ENCODE data around the gene THOC1. TPM values are rescaled to one million over a fixed set of nuclear protein-coding genes. Genes with fewer than 3 reads are reported as not detected.

The THOC1 gene
- total and polyA plus RNA-seq, 2 of the 8 experiments (the other 6 are each of a cell fraction or from before 2014, with no cell fraction given) = 19.1 to 66.4 TPM

DNA sequence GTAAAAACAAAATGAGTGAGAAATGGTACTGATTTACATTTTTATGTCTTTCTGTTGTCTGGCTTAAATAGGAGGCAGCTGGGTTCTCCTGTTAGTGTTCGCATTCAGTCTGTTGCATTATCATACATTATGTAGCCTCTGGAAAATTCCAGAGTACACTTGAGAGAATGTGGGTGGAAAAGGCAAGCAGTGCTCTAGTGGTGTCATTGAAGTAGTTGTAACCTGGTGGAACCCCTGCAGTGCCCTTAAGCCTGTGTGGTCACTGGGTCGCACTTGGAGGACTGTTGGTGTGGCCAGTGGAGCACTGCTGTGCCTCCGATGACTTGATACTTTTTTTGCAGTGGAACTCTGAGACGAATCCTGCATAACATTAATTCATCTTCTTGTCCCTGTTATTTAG is 57.1 kb downstream of the THOC1 start:
- Histone ChIP-seq H4K91ac (replicated peaks; ENCODE audit: insufficient read length, low read length) (no peak overlapping the region), H4K8ac (ENCODE audit: extremely low read depth, insufficient read depth, low read length) (no peak overlapping the region), H2BK20ac (ENCODE audit: low read length) (no peak overlapping the region), H4K5ac (ENCODE audit: insufficient read length, low read depth, low read length) (no peak overlapping the region), H3K14ac (ENCODE audit: insufficient read length) (no peak overlapping the region), H3K9me3 (ENCODE audit: insufficient read depth in 2 of 2, low read depth in 1 of 2, low read length in 1 of 2) (no peaks in the 10 kb centered on the region), H4K20me1 (replicated peaks in 1 of 2; ENCODE audit: control insufficient read depth in 1 of 2, insufficient read depth in 2 of 2, low read length in 2 of 2) (peaks cover 0 to 3% of the 10 kb centered on the region in 2 experiments), H3K79me1 (ENCODE audit: low read depth, low read length) (no peaks in the 10 kb centered on the region), H2AK5ac (ENCODE audit: low read depth, low read length) (no peak overlapping the region), H3K23ac (ENCODE audit: insufficient read length) (no peak overlapping the region), H3K9ac (replicated peaks in 1 of 4; ENCODE audit: extremely low read depth in 1 of 4, low read depth in 3 of 4, low read length in 3 of 4) (no peak overlapping the region), H2BK12ac (ENCODE audit: low read depth, low read length) (no peak overlapping the region), H3K4me1 (replicated peaks in 1 of 4; ENCODE audit: control insufficient read depth in 3 of 4, insufficient read depth in 4 of 4, low read length in 3 of 4) (peaks cover 0 to 3% (median 0%) of the 10 kb centered on the region in 4 experiments; a peak in 1 of 7 replicates), H2BK5ac (ENCODE audit: low read depth, low read length) (no peak overlapping the region), H2AFZ (ENCODE audit: low read length) (no peak overlapping the region), H3K79me2 (ENCODE audit: control insufficient read depth in 1 of 2, insufficient read depth in 2 of 2, low read length in 2 of 2) (no peaks in the 10 kb centered on the region; a peak in 1 of 4 replicates), H3K36me3 (ENCODE audit: control insufficient read depth in 2 of 4, insufficient read depth in 4 of 4, low read length in 3 of 4) (peaks cover 5 to 50% (median 38%) of the 10 kb centered on the region in 4 experiments; a peak in 7 of 8 replicates), H2BK120ac (replicated peaks; ENCODE audit: low read depth, low read length) (no peak overlapping the region), H2BK15ac (ENCODE audit: low read length) (no peak overlapping the region), H3K18ac (ENCODE audit: extremely low read depth, low read length) (no peak overlapping the region), H3K4ac (replicated peaks; ENCODE audit: insufficient read length, low read depth, low read length) (no peak overlapping the region), H3K56ac (replicated peaks; ENCODE audit: insufficient read length, low read depth, low read length) (no peak overlapping the region), H3K27ac (ENCODE audit: low read depth, low read length) (no peak overlapping the region), H3K27me3 (replicated peaks in 1 of 4; ENCODE audit: control insufficient read depth in 3 of 4, extremely low read depth in 1 of 4, insufficient read depth in 3 of 4, low read length in 3 of 4) (no peaks in the 10 kb centered on the region), H3K4me3 (ENCODE audit: extremely low read depth in 1 of 4, insufficient read depth in 2 of 4, low read depth in 3 of 4, low read length in 4 of 4) (no peak overlapping the region), H3K4me2 (ENCODE audit: insufficient read depth in 1 of 2, low read depth in 2 of 2, low read length in 2 of 2) (no peak overlapping the region), H3K23me2 (ENCODE audit: low read depth, low read length) (no peaks in the 10 kb centered on the region)
- TF ChIP-seq SP1 (IDR thresholded peaks at IDR 0.05; ENCODE audit: low read depth, low read length) = no peak
- CTCF ChIA-PET (ENCODE audit: partially characterized antibody) = no interaction called here
- peak; percentile 57 for FAIRE-seq
- POLR2A ChIA-PET (ENCODE audit: partially characterized antibody) = interaction anchor here (0.9 kb wide), 1 partner anchor 15 kb away, joined by 3 read pairs; no protein-coding TSS in a partner anchor
- no peak for DNase-seq (ENCODE audit: low read depth in 1 of 2, low spot score in 2 of 2)
- WGBS, 2 experiments (ENCODE audit: extremely low coverage in 1 of 2, insufficient coverage in 1 of 2, insufficient read length in 1 of 2, insufficient replicate concordance in 2 of 2, low coverage in 1 of 2, low lambda C conversion rate in 2 of 2, missing lambda C conversion rate in 1 of 2) = 88% methylated on average over 4 of the region's 4 CpGs; no CpG with 5 or more reads in 1 of the 2 experiments

All from H1 (cell line).